Measurements from ENCODE around the gene RAI14. TPM values are rescaled to one million over a fixed set of nuclear protein-coding genes. Genes with fewer than 3 reads are reported as not detected.

RAI14 gene
- total RNA-seq, 1 donor from 2014 or later = 1.1 TPM

DNA sequence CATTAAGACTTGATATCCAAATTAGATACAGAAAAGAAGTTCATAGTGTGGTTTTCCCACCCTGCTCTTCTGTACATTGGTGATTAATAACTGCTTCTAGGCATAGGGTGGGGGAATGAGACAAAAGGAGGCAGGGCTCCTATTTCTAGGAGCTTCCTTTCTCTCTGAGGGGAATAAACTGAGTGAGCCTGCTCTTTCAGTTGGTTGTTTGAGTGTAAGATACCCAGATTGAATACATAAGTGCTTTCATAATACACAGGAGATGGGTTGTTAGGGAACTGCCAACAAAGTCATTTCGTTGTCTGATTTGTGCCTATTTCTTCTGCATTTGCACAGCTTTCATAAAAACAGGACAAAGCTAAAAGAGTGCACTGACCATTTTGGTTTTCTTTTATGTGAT lies 133.9 kb downstream of the RAI14 start:
- DNase-seq (no peak), ATAC-seq (ENCODE audit: low read depth) (no peak)
- CTCF ChIA-PET = no interaction called here
- no peak for TF ChIP-seq CTCF (IDR thresholded peaks at IDR 0.05)
- intact Hi-C loops (cut with micrococcal nuclease) = no loop called here
- no peaks in the 10 kb centered on the region for H3K36me3 Mint-ChIP-seq (ENCODE audit: low read depth)
- no peaks in the 10 kb centered on the region for H3K27me3 Mint-ChIP-seq
- no peak overlapping the region for H3K4me3 Mint-ChIP-seq
- H3K9me3 Mint-ChIP-seq = peaks cover 2% of the 10 kb centered on the region
- POLR2A ChIA-PET = no interaction called here
- H3K4me1 Mint-ChIP-seq = no peaks in the 10 kb centered on the region
- H3K27ac Mint-ChIP-seq = no peak overlapping the region

DNA sequence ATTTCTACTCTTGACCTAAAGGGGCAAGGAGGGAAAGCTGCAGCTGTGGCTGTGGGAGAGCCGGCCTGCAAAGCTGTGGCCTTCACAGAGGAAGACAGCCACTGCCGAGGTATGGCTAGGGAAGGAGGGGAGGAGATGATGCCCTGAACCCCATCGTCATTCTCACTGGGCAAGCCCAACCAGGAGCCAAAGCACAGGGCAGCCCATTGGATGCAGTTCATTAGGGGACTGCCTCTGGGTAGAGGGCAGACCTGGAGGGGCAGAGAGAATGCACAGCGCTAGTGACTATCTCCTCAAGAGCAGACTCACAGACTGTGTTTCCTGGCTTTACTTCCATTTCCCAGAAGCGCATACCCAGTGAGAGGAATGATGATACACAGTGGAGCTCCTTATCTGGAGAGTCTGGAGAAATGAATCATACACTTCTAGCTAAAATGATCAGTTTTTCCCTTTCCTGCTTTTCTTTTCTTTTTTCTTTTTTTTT lies 135.7 kb downstream of the RAI14 start:
- Mint-ChIP-seq H3K27ac (no peak overlapping the region), H3K9me3 (no peaks in the 10 kb centered on the region), H3K4me1 (no peaks in the 10 kb centered on the region), H3K27me3 (no peaks in the 10 kb centered on the region), H3K4me3 (no peak overlapping the region), H3K36me3 (ENCODE audit: low read depth) (no peaks in the 10 kb centered on the region)
- ChIA-PET POLR2A (no interaction called here), CTCF (no interaction called here)
- TF ChIP-seq CTCF (IDR thresholded peaks at IDR 0.05) = no peak
- ATAC-seq (ENCODE audit: low read depth) (no peak), DNase-seq (no peak)
- intact Hi-C loops (cut with micrococcal nuclease) = no loop called here

GRCh38 chr5:34802834-34803563 lies 146.9 kb downstream of the RAI14 start:
- no peak for DNase-seq
- intact Hi-C loops (cut with micrococcal nuclease) = no loop called here
- ChIA-PET CTCF (no interaction called here), POLR2A (no interaction called here)
- Mint-ChIP-seq H3K36me3 (ENCODE audit: low read depth) (no peaks in the 10 kb centered on the region), H3K4me1 (no peaks in the 10 kb centered on the region), H3K27ac (no peak overlapping the region), H3K9me3 (no peaks in the 10 kb centered on the region), H3K27me3 (no peaks in the 10 kb centered on the region), H3K4me3 (no peak overlapping the region)
- TF ChIP-seq CTCF (IDR thresholded peaks at IDR 0.05) = no peak
- no peak for ATAC-seq (ENCODE audit: low read depth)

DNA sequence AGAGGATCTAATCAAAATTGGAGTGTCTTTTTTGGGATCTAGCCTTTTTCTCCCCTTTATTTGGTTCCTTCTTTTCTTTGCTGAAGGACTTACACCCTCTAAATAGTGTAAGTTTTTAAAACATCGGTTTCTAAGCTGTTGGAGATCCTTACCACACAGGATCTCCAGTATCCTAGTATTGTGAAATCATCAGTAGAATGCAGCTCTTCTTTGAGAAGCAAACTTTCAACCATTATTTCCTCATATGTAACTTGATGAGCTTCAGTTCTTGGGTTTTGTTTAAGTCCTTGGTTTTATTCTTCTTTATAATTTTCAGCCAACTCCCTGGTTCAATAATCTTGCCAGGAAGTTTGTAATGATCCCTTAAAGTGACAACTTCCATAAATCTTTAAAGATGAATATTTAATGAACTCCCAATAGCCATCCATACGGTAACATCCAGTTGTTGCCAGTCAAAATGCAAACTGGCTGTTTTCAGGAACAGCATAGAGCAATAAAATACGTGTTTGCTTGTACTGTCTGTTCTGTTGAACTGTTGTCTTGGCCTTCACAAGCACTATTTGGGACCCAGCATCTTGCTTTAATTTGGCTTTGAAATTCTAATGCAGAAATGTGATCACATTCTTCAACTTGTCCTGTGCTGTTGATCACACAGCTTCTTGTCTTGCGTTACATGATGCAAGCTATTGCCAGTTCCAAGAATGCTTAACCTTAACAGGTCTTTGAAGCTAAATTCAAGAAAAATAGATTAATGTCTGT lies 148.0 kb downstream of the RAI14 start:
- ATAC-seq (ENCODE audit: low read depth) = no peak
- ChIA-PET POLR2A (no interaction called here), CTCF (no interaction called here)
- Mint-ChIP-seq H3K4me1 (no peaks in the 10 kb centered on the region), H3K36me3 (ENCODE audit: low read depth) (no peaks in the 10 kb centered on the region), H3K4me3 (no peak overlapping the region), H3K9me3 (no peaks in the 10 kb centered on the region), H3K27ac (no peak overlapping the region), H3K27me3 (no peaks in the 10 kb centered on the region)
- no peak for DNase-seq
- intact Hi-C loops (cut with micrococcal nuclease) = no loop called here
- no peak for TF ChIP-seq CTCF (IDR thresholded peaks at IDR 0.05)

DNA sequence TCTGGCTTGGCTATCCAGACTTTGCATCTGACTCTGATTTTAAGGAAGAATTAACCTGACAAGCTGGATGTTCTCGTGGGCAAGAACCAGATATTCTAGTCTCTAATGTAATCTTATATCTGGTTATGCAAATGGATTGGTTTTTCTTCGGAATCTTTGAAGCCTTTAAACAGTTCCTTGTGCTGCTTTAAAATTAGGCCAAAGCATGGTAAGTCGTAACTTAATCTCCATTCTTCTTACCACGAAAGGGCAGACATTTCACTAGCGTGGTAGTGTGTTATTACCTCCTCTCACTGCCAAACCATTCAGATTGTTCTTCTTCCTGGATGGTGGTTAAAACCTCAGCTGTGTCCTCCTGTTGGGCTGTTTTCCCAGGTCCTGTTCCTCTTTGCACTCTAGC lies 148.8 kb downstream of the RAI14 start:
- no peak for ATAC-seq (ENCODE audit: low read depth)
- no peak for TF ChIP-seq CTCF (IDR thresholded peaks at IDR 0.05)

More for the DNA sequence above, 148.8 kb downstream of the RAI14 start:
- intact Hi-C loops (cut with micrococcal nuclease) = no loop called here
- no peaks in the 10 kb centered on the region for H3K9me3 Mint-ChIP-seq
- no peak for DNase-seq
- H3K4me3 Mint-ChIP-seq = no peak overlapping the region
- no peaks in the 10 kb centered on the region for H3K4me1 Mint-ChIP-seq
- H3K27ac Mint-ChIP-seq = no peak overlapping the region
- CTCF ChIA-PET = no interaction called here
- POLR2A ChIA-PET = no interaction called here
- H3K36me3 Mint-ChIP-seq (ENCODE audit: low read depth) = no peaks in the 10 kb centered on the region
- no peaks in the 10 kb centered on the region for H3K27me3 Mint-ChIP-seq

Data from activated B cell treated with CpG ODN at 0.5 μM for 24 hours (primary cell).